K562 (cell line): ENCODE data around the gene ANKS1B. TPM values are rescaled to one million over a fixed set of nuclear protein-coding genes. Genes with fewer than 3 reads are reported as not detected.

Source experiments
- ATAC-seq: fragments of 200-7000 bp; cut with Tn5 transposase; 3 replicates; pipeline ENCODE4 v1.9.1; 2020; ENCODE audit warnings: moderate library complexity
- BruUV-seq: library from RNA; stranded (reverse); fragments of 400-500 nt; replicated peaks from 2 replicates; lab custom pipeline; 2021; lab: Mats Ljungman, UMichigan
- CTCF ChIA-PET: fragments of 300-600 bp; formaldehyde crosslinking; extraction: SDS; loops from one replicate; lab custom pipeline; 2021; ENCODE audit warnings: low intra/inter-chr PET ratio; lab: Yijun Ruan, JAX
- POLR2A ChIA-PET: fragments of 300-600, 350-650 bp; sonication (Branson Sonifier 250); formaldehyde crosslinking; extraction: SDS; loops from one replicate; lab custom pipeline; 2021; ENCODE audit warnings: antibody characterized with exemption, inconsistent platforms; lab: Yijun Ruan, JAX
- DNase-seq, 4 experiments: peaks; one replicate each; pipeline versions ENCODE4 v3.0.0 to v3.0.0-alpha.2; 2011 to 2018; ENCODE audit warnings: low spot score in 3 of 4, mixed read lengths in 3 of 4; ENCODE audit errors: extremely low read depth in 1 of 4
- FAIRE-seq: peaks from 2 replicates; lab custom pipeline; 2011; peaks lifted over from hg19 to GRCh38; lab: Jason Lieb, UNC
- H2AFZ ChIP-seq: 2 replicates; pipeline ENCODE4 v1.6.0; 2011; ENCODE audit warnings: low read depth, low read length, control low read depth, inconsistent platforms
- H3K27ac ChIP-seq: fragments of 200-600 bp; 3 replicates; pipeline ENCODE4 v1.8.0; 2011; ENCODE audit warnings: low read depth, mild to moderate bottlenecking, control low read depth, inconsistent platforms, low read length, moderate library complexity, mixed read lengths; ENCODE audit errors: extremely low read depth
- H3K27me3 ChIP-seq, 2 experiments: fragments of 300-600 bp in 1 of 2; 2 replicates in 1 of 2; 3 replicates in 1 of 2; pipeline versions ENCODE4 v1.6.0 to v1.8.0; 2011; ENCODE audit warnings: inconsistent platforms in 2 of 2, low read length in 2 of 2, mild to moderate bottlenecking in 1 of 2, mixed read lengths in 1 of 2, moderate library complexity in 1 of 2; ENCODE audit not compliant: control insufficient read depth in 2 of 2, insufficient read depth in 2 of 2
- H3K36me3 ChIP-seq: fragments of 300-600 bp; 3 replicates; pipeline ENCODE4 v1.8.0; 2011; ENCODE audit warnings: mild to moderate bottlenecking, low read length, inconsistent platforms; ENCODE audit not compliant: control insufficient read depth, insufficient read depth
- H3K4me1 ChIP-seq, 2 experiments: fragments of 200-600 bp in 1 of 2; replicated peaks in 1 of 2; 2 replicates in 1 of 2; 3 replicates in 1 of 2; pipeline versions ENCODE4 v1.5.1 to v1.8.0; 2011; ENCODE audit warnings: inconsistent platforms in 2 of 2, low read length in 2 of 2, mild to moderate bottlenecking in 1 of 2, mixed read lengths in 1 of 2, moderate library complexity in 1 of 2; ENCODE audit not compliant: control insufficient read depth in 2 of 2, insufficient read depth in 2 of 2
- H3K4me2 ChIP-seq: 2 replicates; pipeline ENCODE4 v1.6.1; 2011; ENCODE audit warnings: low read length, control low read depth, inconsistent platforms, mixed read lengths; ENCODE audit not compliant: insufficient read depth
- H3K4me3 ChIP-seq: fragments of 200-600 bp; sonication (generic), shearing (Covaris generic); 2 replicates; pipeline ENCODE4 v1.5.1; 2016; ENCODE audit warnings: control low read depth, inconsistent platforms
- H3K79me2 ChIP-seq: fragments of 200-600 bp; 3 replicates; pipeline ENCODE4 v1.8.0; 2011; ENCODE audit warnings: low read length, inconsistent platforms; ENCODE audit not compliant: control insufficient read depth, insufficient read depth
- H3K9ac ChIP-seq, 2 experiments: 2 replicates each; pipeline versions ENCODE4 v1.6.0 to v1.6.1; 2011; ENCODE audit warnings: low read depth in 2 of 2, low read length in 2 of 2, control low read depth in 1 of 2, inconsistent platforms in 1 of 2, mild to moderate bottlenecking in 1 of 2, mixed read lengths in 1 of 2; ENCODE audit not compliant: insufficient read depth in 1 of 2
- H3K9me1 ChIP-seq: one replicate; pipeline ENCODE4 v1.6.0; 2011; ENCODE audit warnings: inconsistent platforms, mild to moderate bottlenecking, low read length, moderate library complexity; ENCODE audit not compliant: control insufficient read depth, insufficient read depth
- H3K9me3 ChIP-seq: replicated peaks from 2 replicates; pipeline ENCODE4 v1.5.1; 2011; ENCODE audit warnings: low read depth, low read length, inconsistent platforms; ENCODE audit not compliant: control insufficient read depth, insufficient read depth
- H4K20me1 ChIP-seq: replicated peaks from 2 replicates; pipeline ENCODE4 v1.6.1; 2011; ENCODE audit warnings: low read length, inconsistent platforms, mixed read lengths; ENCODE audit not compliant: control insufficient read depth, insufficient read depth
- ATF3 ChIP-seq, 2 experiments: fragments of 450-650 bp in 1 of 2; sonication (generic) in 1 of 2; formaldehyde crosslinking in 1 of 2; IDR thresholded peaks in 1 of 2; conservative IDR thresholded peaks in 1 of 2; 2 replicates each; pipeline versions ENCODE4 v1.6.1 to v1.8.1; 2016 to 2023; ENCODE audit warnings: mild to moderate bottlenecking in 2 of 2, moderate library complexity in 2 of 2, inconsistent platforms in 1 of 2, missing genetic modification reagents in 1 of 2
- CBX5 ChIP-seq: IDR thresholded peaks from 2 replicates; pipeline ENCODE4 v1.6.1; 2014; ENCODE audit warnings: low read depth, borderline replicate concordance
- ETV6 ChIP-seq, 3 experiments: fragments of 150-350 bp in 1 of 3; sonication (generic) in 1 of 3; formaldehyde crosslinking in 1 of 3; IDR thresholded peaks; 2 replicates each; pipeline versions ENCODE4 v1.6.1 to v1.8.0; 2014 to 2022; ENCODE audit warnings: borderline replicate concordance in 2 of 3, low read depth in 2 of 3, antibody characterized with exemption in 1 of 3, low read length in 1 of 3, mild to moderate bottlenecking in 1 of 3, missing genetic modification reagents in 1 of 3
- EWSR1 ChIP-seq: fragments of 450-650 bp; IDR thresholded peaks from 2 replicates; pipeline ENCODE4 v1.6.1; 2018; ENCODE audit warnings: borderline replicate concordance, mild to moderate bottlenecking, low read depth, moderate library complexity; ENCODE audit not compliant: partially characterized antibody
- ZNF695 ChIP-seq: fragments of 450-650 bp; formaldehyde crosslinking; IDR thresholded peaks from 2 replicates; pipeline ENCODE4 v1.4.0; 2020; ENCODE audit warnings: mild to moderate bottlenecking, moderate library complexity
- ZNF780A ChIP-seq: fragments of 250-450 bp; sonication (Bioruptor Pico); IDR thresholded peaks from 2 replicates; pipeline ENCODE4 v1.5.0; 2021; ENCODE audit warnings: mild to moderate bottlenecking
- WGBS: fragments of 100-300 bp; shearing (Covaris generic); methylation state at CpG from one replicate; pipeline ENCODE4 v1.1.6; 2016; ENCODE audit warnings: low coverage, mixed read lengths; ENCODE audit not compliant: insufficient coverage; ENCODE audit errors: missing lambda C conversion rate; 5-methylcytosine and 5-hydroxymethylcytosine counted together
- in situ Hi-C: fragments of 300-500 bp; cut with MboI; formaldehyde crosslinking; loops from 4 replicates; pipeline ENCODE4 v1.15.0; 2018; ENCODE audit warnings: inconsistent platforms, mixed read lengths
- intact Hi-C: fragments of 100-400 bp; cut with micrococcal nuclease; formaldehyde crosslinking; loops from 2 replicates; pipeline ENCODE4 v1.14.2; 2022
- polyA plus RNA-seq, 8 experiments: library from polyadenylated mRNA; depleted of rRNA in 4 of 8; stranded (reverse) in 5 of 8; unstranded in 3 of 8; fragments of >200 nt; fragmentation: Nextera tagmentation in 2 of 8; fragmentation: Illumina TruSeq in 1 of 8; extraction: Ambion mirVana in 2 of 8; extraction: Trizol in 1 of 8; gene quantifications; 2 replicates each; pipeline versions ENCODE4 v1.2.1 to v1.2.3, GENCODE V29; 2011 to 2014; ENCODE audit warnings: inconsistent platforms in 1 of 8, missing spikeins in 1 of 8
- total RNA-seq, 7 experiments: library from RNA; depleted of rRNA in 6 of 7; stranded (reverse); fragments of >200 nt in 6 of 7; fragmentation: Illumina TruSeq in 2 of 7; extraction: Trizol in 2 of 7; gene quantifications; 2 replicates each; pipeline versions ENCODE4 v1.2.1 to v1.2.3, GENCODE V29; 2011 to 2021; ENCODE audit warnings: low replicate concordance in 1 of 7

The ANKS1B gene
- total and polyA plus RNA-seq, 9 of the 15 experiments (the other 6 are each of a cell fraction or from before 2014, with no cell fraction given), result 0.04 to 0.47 (median 0.28) TPM; not detected in 4

DNA sequence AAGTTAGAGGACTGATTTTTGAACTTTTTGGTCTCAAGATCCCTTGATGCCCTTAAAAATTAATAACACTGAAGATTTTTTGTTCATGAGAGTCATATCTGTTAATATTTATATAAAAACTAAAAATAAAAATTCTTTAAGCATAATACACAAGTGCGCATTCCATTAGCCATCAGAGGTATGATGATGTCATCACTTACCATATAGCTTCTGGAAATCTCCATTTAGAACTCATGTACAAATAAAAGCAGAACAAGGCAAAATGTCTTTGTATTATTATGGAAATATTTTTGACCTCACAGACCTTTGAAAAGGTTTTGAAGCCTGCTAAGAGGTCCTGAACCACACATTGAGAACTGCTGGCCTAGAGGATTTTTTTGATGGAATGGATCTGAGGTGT, 551.6 kb downstream of the ANKS1B start:
- H2AFZ ChIP-seq, result no peak overlapping the region
- ChIA-PET CTCF (no interaction called here), POLR2A (no interaction called here)
- no peak overlapping the region for H3K27ac ChIP-seq
- H3K9me1 ChIP-seq, result no peaks in the 10 kb centered on the region
- FAIRE-seq (no peak), DNase-seq (no peak), ATAC-seq (no peak)
- no TSS peak for BruUV-seq
- H3K4me3 ChIP-seq, result no peak overlapping the region
- no peak overlapping the region for H3K4me2 ChIP-seq
- H3K27me3 ChIP-seq, result no peaks in the 10 kb centered on the region
- intact Hi-C loops (no loop called here), in situ Hi-C loops (no loop called here)
- no peaks in the 10 kb centered on the region for H3K9me3 ChIP-seq
- no peak overlapping the region for H3K9ac ChIP-seq
- no peaks in the 10 kb centered on the region for H3K36me3 ChIP-seq
- no peaks in the 10 kb centered on the region for H3K4me1 ChIP-seq
- no peaks in the 10 kb centered on the region for H4K20me1 ChIP-seq
- 5% methylated on average over 1 of the region's 1 CpG for WGBS
- no peaks in the 10 kb centered on the region for H3K79me2 ChIP-seq
- TF ChIP-seq ZNF780A, result no peak
- TF ChIP-seq EWSR1, result no peak
- TF ChIP-seq ATF3 (IDR thresholded peaks at IDR 0.05), result peak; percentile 15; the same call in 1 of the 2 replicates
- TF ChIP-seq ATF3 (CRISPR knock-in tag; conservative IDR thresholded peaks at IDR 0.05), result no peak

DNA sequence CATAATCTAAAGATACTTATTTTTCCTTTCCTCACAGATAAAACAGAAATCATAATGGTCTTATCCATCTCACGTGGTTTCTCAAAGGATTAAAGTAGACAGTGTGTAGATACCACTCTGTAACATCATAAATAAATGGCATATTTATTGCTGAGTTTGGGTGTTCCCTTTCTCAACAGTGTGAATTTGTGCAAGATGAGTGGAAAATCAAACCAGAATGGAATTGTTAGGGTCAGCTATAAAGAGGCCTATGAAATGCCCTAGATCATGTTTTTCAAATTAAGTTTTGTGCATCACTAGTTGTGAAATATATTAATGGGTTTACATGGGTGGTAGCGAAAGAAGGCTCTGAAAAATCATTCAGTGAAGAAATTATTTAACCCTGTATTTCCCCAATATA, 553.5 kb downstream of the ANKS1B start:
- 0% methylated on average over 2 of the region's 2 CpGs for WGBS
- no peak overlapping the region for H3K4me3 ChIP-seq
- H3K79me2 ChIP-seq, result no peaks in the 10 kb centered on the region
- no peaks in the 10 kb centered on the region for H3K9me3 ChIP-seq
- no peak overlapping the region for H3K9ac ChIP-seq
- intact Hi-C loops (no loop called here), in situ Hi-C loops (no loop called here)
- ChIA-PET CTCF (no interaction called here), POLR2A (no interaction called here)
- ATAC-seq, result no peak
- no peak overlapping the region for H2AFZ ChIP-seq
- H3K36me3 ChIP-seq, result no peaks in the 10 kb centered on the region
- FAIRE-seq, result no peak
- H3K27me3 ChIP-seq, result no peaks in the 10 kb centered on the region
- no peak overlapping the region for H3K4me2 ChIP-seq
- H3K4me1 ChIP-seq, result no peaks in the 10 kb centered on the region
- no TSS peak for BruUV-seq
- DNase-seq, result no peak
- no peak overlapping the region for H3K27ac ChIP-seq
- no peaks in the 10 kb centered on the region for H4K20me1 ChIP-seq
- no peaks in the 10 kb centered on the region for H3K9me1 ChIP-seq
- no peak for TF ChIP-seq ETV6 (IDR thresholded peaks at IDR 0.05; ENCODE audit: borderline replicate concordance in 1 of 2, low read depth in 2 of 2, low read length in 1 of 2)
- no peak for TF ChIP-seq ETV6 (CRISPR knock-in tag; IDR thresholded peaks at IDR 0.05; ENCODE audit: borderline replicate concordance)
- no peak for TF ChIP-seq ZNF695
- TF ChIP-seq CBX5, result no peak
